HL-60 (cell line): Measurements from ENCODE around the gene PER3.

Experiments used
- POLR2AphosphoS5 ChIP-seq: IDR thresholded peaks from 2 replicates; pipeline ENCODE4 v1.6.1; 2012; ENCODE audit warnings: low read depth
- TF ChIP-seq, protein P1 (sequence below): IDR thresholded peaks from one replicate; pipeline ENCODE4 v1.5.1; 2011; ENCODE audit warnings: low read length, control low read depth, inconsistent platforms; ENCODE audit not compliant: insufficient read depth

DNA sequence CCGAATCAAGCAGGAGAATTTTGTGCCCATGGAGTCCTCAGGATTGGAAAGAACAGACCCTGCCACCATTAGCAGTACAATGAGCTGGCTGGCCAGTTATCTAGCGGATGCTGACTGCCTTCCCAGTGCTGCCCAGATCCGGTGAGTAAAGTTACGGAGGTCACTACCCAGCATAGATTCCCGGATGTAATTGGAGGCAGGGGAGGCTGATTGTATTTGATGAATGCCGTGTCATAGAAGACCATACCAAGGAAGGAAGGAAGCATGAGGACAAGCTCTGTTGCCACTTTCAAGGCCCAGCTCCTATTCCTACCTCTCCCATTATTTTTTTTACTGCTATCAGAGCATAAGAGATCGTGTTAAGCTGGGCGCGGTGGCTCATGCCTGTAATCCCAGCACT, 39.2 kb upstream of the PER3 start:
- TF ChIP-seq, protein P1, sequence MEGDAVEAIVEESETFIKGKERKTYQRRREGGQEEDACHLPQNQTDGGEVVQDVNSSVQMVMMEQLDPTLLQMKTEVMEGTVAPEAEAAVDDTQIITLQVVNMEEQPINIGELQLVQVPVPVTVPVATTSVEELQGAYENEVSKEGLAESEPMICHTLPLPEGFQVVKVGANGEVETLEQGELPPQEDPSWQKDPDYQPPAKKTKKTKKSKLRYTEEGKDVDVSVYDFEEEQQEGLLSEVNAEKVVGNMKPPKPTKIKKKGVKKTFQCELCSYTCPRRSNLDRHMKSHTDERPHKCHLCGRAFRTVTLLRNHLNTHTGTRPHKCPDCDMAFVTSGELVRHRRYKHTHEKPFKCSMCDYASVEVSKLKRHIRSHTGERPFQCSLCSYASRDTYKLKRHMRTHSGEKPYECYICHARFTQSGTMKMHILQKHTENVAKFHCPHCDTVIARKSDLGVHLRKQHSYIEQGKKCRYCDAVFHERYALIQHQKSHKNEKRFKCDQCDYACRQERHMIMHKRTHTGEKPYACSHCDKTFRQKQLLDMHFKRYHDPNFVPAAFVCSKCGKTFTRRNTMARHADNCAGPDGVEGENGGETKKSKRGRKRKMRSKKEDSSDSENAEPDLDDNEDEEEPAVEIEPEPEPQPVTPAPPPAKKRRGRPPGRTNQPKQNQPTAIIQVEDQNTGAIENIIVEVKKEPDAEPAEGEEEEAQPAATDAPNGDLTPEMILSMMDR: no peak
- no peak for TF ChIP-seq POLR2AphosphoS5
